Activated effector memory CD4-positive, alpha-beta T cell treated with anti-CD3 and anti-CD28 coated beads, Interleukin-2, amount 50 U/mL, for 16 hours (primary cell): ENCODE measurements around the gene TP53TG5.
A peak's percentile ranks its signal among the peaks of the same experiment; 100 is the strongest.

ENCODE experiments used
- DNase-seq: peaks from one replicate; pipeline ENCODE4 v3.0.0-alpha.2; 2020

The TP53TG5 gene

GRCh38 chr20:45378191-45378590, at the start of gene TP53TG5:
Gene TP53TG5 (minus strand): TSS chr20:45378325. CDS start chr20:45378236, 89 bp downstream.
- DNase-seq: no peak

- no peak for DNase-seq
These were observed 49.4 kb upstream of the TP53TG5 start for GRCh38 chr20:45427236-45428149.

GRCh38 chr20:45426320-45427016, 48.3 kb upstream of the TP53TG5 start:
- DNase-seq: no peak

- no peak for DNase-seq
These were observed 47.4 kb upstream of the TP53TG5 start for GRCh38 chr20:45425561-45425960.

GRCh38 chr20:45423700-45424099, 45.6 kb upstream of the TP53TG5 start:
- no peak for DNase-seq

GRCh38 chr20:45420125-45420524, 42.0 kb upstream of the TP53TG5 start:
- no peak for DNase-seq

- DNase-seq: no peak
These were observed 41.3 kb upstream of the TP53TG5 start for GRCh38 chr20:45419188-45420091.

- no peak for DNase-seq
These were observed 38.8 kb upstream of the TP53TG5 start for GRCh38 chr20:45416917-45417316.

GRCh38 chr20:45415822-45416637, 37.9 kb upstream of the TP53TG5 start, which contains the start of gene PIGT:
Gene PIGT (plus strand): TSS chr20:45416141. CDS start chr20:45416157, 16 bp downstream.
- DNase-seq: peak; percentile 97

- no peak for DNase-seq
These were observed 35.4 kb upstream of the TP53TG5 start for GRCh38 chr20:45413479-45413878.

GRCh38 chr20:45412653-45413052, 34.5 kb upstream of the TP53TG5 start:
- DNase-seq: no peak

GRCh38 chr20:45410887-45411286, 32.8 kb upstream of the TP53TG5 start:
- no peak for DNase-seq

GRCh38 chr20:45409521-45410272, 31.6 kb upstream of the TP53TG5 start:
- DNase-seq: no peak

- DNase-seq: no peak
These were observed 30.6 kb upstream of the TP53TG5 start for GRCh38 chr20:45408646-45409213.

GRCh38 chr20:45407783-45408645, 29.9 kb upstream of the TP53TG5 start, which contains the start of gene DBNDD2:
Gene DBNDD2 (plus strand): TSS chr20:45408289. CDS start chr20:45408468, 179 bp downstream.
- DNase-seq: no peak

- DNase-seq: peak; percentile 63
These were observed 29.1 kb upstream of the TP53TG5 start for GRCh38 chr20:45407067-45407745.

- peak; percentile 79 for DNase-seq
These were observed 28.3 kb upstream of the TP53TG5 start for GRCh38 chr20:45406260-45407066.
